Glomerular visceral epithelial cell (primary cell): Measurements from ENCODE around the gene GIT2.
A peak's percentile ranks its signal among the peaks of the same experiment; 100 is the strongest.
"Not testable (repeated sequence)": the region's sequence is repeated elsewhere in the genome, so short reads cannot be mapped to it uniquely, and the experiment has no call there.

Experiments
- DNase-seq: peaks from one replicate; pipeline ENCODE4 v3.0.0-alpha.2; 2016; ENCODE audit errors: extremely low spot score

The GIT2 gene

DNA sequence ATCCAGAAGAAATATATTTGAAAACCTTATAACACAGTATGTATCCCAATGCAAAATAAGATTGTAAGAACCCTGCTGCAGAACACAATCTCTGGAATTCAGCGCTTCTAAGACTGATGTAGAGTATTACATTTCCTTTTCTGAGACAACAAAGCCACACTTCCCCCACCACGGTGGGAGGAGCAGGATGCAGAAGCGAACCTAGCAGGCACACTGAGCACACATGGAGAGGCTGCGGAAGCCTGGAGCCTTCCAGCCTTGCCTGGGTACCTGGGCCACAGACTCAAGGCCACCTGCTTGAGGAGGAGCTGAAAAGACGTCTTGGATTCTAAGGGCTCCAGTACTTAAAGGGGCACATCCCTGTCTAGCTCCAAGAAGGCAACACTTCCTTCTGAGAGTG, 49.7 kb downstream of the GIT2 start:
- no peak for DNase-seq

DNA sequence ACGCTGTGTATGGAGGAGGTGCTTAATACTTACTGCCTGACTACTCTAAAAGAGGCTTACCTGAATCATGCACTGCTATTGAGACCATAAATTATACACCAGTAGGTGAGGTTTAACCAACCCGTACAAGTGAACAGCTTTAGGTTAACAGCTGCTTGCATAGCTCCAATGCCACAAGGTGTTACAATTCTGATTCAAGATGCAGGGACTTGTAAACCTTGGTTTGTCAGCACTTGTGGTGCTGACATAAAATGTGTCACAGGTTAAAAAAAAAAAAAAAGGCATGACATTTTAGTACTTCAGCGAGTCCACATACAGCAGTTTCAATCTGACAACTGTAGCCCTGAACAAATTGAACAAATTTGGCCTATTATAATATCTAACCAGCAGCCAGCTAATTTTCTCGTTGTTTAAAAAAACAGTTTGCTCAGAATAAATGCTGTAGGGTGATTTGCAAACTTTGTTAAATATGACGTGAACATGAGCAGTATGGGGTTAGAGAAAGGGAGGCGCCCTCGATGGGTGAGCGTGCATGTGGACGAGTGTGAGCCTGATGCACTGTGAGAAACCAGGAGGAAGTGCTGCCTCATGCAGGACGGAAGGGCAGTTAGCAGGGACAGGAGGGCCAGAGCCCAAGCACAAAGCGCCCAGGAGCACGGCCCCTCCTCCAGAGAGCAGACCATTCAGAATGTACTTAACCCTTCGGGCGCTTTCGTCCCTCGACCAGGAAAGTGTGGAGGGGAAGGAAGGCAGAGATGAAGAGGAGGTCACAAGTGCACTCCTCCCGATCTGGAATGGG, 51.4 kb downstream of the GIT2 start:
- no peak for DNase-seq

DNA sequence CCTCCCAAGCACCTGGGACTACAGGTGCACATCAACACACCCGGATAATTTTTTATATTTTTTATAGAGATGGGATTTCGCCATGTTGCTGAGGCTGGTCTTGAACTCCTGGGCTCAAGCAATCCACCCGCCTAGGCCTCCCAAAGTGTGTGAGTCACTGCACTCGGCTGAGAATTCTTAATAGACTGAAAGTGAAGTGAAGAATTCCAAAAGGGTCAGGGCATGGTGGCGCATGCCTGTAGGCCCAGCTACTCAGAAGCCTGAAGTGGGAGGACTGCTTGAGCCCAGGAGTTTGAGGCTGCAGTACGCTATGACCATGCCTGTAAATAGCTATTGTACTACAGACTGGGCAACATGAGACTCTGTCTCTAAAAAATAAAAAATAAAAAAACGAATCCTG, 52.4 kb downstream of the GIT2 start:
- DNase-seq = no peak

DNA sequence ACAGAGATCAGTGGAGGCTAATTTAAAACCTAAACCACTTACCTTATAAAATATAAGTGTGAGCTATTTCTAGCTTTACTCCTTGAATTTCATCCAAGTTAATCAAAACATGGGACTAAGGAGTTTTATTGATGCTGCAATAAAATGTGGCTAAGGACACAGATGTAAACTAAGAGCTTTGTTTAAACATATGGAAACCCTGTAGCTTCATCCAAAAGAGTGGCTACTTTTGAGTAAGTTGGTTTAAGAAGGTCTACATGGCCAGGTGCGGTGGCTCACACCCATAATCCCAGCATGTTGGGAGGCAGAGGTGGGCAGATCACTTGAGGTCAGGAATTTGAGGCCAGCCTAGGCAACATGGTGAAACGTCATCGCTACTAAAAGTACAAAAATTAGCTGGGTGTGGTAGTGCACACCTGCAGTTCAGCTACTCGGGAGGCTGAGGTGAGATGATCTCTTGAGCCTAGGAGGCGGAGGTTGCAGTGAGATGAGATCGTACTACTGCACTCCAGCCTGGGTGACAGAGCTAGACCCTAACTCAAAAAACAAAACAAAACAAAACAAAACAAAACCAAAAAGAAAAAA, 55.7 kb downstream of the GIT2 start:
- no peak for DNase-seq

DNA sequence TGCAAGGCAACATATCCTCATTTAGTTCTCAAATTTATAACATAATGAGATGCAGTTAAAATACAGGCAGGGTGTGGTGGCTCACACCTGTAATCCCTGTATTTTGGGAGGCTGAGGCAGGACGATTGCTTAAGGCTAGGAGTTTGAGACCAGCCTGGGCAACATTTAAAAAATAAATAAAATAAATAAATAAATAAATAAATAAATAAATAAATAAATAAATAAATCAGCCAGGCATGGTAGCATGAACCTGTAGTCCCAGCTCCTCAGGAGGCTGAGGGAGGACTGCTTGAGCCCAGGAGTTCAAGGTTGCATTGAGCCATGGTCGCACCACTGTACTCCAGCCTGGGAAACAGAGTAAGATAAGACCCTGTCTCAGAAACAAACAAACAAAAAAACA, 56.7 kb downstream of the GIT2 start:
- no peak for DNase-seq

DNA sequence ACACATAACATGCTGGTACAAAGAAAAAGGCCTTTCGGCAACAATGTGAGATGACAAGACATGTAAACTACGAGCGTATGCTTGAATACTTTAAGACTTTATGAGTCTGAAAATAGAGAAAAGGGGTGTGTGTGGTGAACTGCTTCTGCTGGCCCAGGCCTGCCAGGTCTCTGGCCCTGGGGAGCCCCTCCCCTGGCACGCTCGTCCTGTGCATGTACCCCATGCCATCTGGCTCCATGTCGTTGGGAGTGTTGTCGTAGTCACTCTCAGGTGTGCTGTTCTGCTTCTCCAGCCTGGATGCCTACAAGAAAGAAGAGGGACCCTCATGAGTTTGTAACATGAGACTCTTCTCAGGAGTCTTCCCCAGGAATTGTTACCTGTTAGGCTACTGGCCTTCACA, 57.2 kb downstream of the GIT2 start:
- DNase-seq = no peak

DNA sequence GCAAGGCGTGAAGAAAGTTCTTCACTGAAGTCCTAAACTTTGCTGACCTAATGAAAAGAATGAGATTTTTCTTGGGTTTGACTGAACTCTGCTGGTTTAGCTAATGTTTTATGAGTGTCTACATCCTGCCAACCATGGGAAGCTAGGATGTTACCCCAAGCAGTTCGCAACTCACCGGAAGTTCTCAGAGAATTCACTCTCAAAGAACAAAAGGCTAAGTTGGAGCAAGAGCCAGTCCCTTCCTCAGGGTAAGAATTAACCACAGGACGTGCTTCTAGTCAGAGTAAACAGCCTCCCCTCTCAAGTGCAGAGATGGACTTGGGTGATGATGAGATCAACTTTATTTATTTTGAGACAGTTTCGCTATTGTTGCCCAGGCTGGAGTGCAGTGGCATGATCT, 58.8 kb downstream of the GIT2 start:
- peak; percentile 20 for DNase-seq

DNA sequence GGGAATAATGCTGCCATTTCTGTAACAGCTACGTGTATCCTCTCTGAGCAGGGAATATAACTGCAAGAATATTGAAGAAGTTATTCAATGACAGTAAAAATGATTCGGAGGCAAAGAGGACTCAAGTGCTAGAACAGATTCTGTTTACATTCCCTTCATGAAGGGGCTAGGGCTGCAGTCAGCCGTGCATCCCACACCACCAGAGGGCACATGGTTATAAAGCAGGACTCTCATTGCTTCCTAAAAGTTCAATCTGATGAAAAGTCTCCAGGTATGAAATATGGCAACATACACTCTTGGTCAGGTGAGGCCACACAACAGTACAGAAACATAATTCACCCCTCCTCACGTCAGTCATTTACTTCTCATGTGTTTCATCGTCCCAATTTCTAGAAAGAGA, 62.1 kb downstream of the GIT2 start:
- DNase-seq = peak; percentile 12

DNA sequence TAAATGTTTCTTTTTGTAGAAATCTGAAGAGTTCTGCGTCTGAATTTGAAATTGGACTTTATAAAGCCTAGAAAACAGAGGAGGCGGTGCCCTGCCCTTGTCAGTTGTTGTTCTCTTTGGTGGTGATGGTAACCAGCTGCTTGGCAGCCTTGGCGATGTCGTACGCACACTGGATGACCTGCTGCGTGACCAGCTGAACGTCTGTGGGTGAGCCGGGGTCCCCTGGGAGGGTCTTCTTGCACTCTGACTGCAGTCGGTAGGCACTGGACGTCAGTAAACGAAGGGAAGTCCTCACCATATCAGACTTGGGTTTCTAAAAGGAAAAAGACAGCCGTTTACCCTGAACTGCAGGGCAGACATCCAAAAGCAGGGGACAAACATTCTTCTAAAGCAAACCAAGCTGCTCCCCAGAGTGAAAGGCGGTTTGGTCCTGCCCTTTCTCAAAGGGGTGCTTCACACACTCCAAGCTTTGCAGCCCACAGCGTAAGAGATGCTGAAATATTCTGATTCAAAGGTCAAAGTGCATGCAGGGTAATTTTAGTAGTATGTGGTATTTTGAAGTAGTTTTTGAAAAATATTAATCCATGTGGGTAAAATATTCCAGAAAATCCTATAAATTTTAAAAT, 63.2 kb downstream of the GIT2 start:
- no peak for DNase-seq

DNA sequence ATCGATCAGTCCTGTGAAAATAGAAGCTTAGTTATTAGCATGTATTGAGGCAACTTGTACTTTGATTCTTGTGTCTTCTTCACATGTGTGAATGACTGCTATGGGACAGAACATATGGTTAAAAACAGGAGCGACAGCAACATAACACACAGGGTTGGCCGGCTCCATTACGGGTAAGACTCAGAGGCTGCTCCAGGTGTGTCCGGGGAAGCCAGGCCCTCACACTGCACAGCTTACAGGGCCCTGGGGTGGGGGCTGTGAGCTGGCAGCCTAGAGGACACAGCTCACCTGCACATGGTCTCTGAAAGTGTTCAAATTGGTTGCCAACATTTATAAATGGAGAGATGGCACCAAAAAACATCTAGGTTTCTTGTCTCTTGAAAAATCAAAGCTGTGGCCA, 65.0 kb downstream of the GIT2 start:
- no peak for DNase-seq

DNA sequence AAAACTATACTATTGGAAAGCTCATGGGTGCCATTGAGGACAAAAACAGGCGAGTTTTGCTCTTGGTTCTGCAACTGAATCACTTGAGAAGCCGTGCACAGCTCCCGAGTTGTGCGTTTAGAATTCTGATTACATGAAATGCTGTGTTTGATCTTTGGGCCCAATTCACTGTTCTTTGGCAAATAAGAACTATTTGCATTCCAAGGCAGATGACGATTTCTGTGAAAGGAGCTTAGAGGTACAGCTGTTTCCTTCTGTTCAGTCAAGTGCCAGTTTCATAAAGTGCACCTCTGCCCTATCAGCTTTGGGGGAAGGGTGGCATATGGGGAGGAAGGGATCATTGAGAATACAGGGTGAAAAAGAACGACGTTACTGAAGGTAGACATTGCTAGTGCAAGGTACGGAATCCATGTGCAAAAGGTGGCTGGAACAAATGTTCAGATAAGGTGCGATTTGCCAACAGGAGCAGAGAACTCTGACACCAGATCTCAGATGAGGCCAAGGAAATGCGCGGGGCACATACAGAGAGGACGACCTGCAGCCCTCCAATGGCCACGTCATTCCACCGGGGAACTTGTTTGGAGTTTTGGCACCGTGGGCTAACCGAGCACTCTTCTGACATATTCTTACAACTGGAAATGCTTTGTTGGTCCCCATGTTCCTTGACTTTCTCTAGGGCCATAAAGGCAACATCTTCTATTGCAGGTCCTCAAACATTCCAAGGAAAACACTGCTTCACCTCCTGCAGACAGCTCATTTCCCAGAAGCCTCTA, 66.0 kb downstream of the GIT2 start:
- no peak for DNase-seq

DNA sequence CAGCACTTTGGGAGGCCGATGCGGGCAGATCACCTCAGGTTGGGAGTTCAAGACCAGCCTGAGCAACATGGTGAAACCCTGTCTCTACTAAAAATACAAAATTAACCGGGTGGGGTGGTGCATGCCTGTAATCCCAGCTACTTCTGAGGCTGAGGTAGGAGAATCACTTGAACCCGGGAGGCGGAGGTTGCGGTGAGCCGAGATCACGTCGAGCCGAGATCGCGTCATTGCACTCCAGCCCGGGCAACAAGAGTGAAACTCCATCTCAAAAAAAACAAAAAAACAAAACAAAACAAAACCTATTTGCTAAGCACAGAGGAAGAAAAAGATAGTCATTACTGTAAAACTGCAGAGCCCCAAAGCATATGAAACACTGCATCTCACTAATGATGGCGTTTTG, 66.8 kb downstream of the GIT2 start:
- not testable (repeated sequence) for DNase-seq

DNA sequence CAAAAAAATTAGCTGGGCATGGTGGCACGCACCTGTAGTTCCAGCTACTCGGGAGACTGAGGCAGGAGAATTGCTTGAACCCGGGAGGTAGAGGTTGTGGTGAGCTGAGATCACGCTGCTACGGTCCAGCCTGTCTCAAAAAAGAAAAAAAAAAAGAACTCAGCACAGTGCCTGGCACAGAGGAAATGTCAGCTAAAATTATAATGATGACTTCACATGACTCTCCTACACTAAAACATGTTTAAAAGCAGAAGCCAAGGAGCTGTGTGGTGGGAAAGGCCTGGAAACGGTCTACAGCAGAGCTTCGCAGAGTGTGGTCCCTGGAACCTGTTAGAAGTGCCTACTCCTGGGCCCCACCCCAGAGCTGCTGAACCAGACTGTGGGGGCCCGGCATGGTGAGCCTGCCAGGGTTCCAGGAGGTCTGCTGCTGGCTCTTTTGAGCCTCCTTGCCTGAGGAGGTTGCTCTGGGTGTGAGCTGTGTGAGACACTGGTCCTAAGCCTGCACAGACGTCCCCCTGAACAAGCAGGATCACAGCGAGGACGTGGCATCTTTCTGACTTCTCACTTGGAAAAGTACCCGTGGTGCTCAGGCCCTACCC, 68.0 kb downstream of the GIT2 start:
- DNase-seq = no peak

DNA sequence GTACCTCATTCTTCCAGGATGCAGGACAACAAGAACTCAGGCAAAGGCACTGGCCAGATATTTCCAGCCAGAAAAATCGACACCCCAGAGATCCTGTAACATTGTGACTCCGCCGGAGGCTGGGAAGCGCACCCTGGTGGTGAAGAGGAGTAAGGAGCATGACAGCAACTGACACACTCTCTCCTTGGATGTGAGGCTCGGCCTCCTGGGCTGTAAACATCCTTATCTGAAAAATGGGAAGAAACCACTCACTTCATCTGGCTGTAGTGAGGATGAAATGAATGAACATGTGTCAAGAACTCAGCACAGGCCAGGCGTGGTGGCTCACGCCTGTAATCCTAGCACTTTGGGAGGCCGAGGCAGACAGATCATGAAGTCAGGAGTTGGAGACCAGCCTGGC, 68.5 kb downstream of the GIT2 start:
- DNase-seq = peak; percentile 35

DNA sequence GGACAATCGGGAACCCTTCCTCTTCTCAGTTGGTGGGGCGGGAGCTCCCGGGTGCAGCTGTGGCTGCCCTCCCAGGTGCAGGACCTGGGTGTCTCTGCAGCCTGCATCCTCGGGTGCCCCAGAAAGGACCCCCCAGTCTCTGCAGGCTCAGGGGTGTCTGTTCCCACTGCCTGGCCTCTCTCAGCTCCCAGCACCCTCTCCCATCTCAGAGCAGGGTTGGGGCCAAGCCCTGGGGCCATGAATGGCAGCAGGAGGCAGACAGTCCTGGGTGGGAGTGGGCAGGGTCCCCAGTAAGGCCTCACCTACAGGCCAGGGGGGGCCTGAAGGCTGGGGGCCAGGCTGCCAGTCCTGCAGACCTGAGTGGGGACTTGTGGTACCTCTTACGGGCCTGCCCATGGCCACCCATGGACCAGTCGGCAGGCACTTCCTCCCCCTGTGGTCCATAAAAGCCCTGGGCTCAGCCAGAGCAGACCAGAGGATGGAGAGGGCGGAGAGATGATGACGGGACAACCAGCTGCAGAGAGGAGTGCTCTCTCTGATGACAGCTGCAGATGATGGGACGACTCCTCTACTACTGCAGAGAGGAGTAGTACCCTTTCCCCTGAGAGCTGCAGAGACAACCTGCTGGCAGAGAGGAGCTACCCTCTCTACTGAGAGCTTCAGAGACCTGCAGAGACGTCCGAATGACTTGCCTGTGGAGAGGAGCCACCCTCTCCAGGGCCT, 69.5 kb downstream of the GIT2 start:
- DNase-seq = no peak

DNA sequence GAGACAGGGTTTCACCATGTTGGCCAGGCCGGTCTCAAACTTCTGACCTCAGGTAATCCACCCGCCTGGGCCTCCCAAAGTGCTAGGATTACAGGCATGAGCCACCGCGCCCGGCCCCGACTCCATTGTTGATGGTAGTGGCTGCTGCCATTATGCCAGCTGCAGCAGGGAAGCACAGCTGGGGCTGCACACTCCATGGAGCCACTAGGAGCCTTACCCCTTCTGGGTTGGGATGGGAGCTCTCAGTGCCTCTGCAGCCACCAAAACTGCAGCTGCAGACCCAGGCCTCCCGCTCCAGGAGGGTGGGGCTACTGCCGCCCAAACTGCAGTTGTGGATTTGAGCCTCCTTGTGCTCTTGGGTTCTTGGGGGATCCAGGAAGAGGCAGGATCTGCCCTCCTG, 70.2 kb downstream of the GIT2 start:
- no peak for DNase-seq

DNA sequence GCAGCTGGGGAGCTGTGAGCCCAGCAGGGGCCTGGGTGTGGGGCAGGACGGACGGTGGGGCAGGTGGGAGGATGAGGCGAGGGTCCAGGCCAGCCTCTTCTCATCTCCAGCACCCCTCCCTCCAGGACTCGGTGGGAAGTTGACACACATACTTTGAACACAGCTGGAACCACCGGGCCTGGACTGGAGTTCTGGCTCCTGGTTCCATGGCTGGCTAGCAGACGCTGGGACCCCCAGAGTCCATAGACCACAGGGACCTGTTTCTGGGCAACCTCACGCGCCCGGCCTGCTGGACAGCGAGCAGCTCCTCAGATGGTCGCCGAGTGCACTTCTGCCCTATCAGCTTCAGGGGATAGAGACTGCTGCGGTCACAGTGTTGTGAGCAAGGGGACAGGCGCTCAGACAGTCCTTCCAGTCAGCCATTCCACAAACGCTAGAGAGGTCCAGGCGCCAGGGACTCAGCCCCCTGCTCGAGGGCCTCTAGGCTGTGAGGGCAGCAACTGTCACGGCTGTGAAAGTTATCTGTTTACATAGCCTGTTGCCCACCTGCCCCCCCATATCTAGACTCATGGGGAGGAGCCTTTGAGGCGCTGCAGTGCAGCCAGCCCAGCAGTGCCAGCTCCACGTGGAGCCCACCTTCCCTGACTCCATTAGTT, 70.9 kb downstream of the GIT2 start:
- DNase-seq = no peak

DNA sequence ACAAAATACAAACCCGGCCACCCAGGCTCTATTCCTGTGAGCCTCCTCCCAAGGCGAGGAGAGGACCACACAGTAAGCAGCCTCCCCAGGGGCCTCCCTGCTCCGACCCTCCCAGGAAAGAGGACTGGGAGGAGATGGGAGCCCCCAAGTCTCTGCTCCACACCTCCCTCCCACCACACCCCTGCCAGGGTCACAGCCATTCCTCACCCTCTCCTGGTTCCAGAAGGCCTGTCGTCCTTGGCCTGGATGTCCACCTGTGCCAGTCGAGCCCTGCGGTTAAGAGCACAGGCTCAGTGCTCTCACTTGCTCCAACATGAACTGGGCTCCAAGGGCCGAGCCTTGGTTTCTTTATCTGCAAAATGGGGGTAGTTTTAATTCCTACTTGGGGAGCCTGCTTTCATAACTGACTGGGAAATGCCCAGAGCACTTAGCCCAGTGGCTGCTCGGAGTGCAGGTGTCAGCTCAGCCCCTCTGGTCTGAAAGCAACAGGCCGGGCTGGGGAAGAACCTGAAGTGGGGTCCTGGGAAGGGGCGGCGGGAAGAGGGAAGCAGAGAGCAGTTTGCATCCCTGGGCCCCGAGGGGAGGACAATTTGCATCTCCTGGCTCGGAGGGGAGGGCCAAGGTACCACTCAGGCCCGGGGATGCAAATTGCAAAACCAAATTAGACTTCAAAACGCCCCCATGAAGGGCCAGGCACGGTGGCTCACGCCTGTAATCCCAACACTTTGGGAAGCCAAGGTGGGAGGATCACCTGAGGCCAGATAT, 72.5 kb downstream of the GIT2 start:
- DNase-seq = no peak

DNA sequence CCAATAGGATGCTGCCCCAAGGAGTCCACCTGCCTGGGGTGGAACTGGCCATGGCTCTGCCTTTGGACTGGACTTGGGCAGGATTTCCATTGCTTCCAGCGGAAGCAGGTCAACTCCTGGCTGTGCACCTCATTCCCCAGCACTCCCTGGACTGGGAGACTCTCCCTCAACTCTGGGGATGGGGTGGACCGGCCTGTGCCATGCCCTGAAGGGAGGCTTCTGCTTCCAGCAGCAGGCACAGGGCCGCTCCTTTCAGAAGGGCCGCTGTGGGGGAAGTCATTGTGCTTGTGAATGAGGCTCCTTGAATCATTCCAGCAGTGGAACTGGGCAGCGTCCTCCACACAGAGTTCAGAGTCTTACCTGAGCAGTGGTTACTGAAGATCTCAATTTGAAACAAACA, 73.1 kb downstream of the GIT2 start:
- DNase-seq = no peak

DNA sequence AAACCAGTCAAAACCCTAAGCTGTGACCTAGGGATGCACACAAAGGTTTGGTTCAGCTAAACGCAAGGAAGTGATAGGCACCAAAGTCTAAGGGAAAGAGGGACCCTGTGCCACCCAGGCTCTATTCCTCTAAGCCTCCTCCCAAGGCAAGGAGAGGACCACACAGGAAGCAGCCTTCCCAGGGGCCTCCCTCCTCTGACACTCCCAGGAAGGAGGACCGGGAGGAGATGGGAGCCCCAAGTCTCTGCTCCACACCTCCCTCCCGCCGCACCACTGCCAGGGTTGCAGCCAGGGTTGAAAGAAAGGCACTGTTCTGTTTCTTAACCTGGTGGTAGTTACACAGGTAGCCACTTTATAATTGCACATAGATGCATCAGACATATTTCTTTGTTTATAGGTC, 74.2 kb downstream of the GIT2 start:
- no peak for DNase-seq
